Spinal cord (tissue), 10 donors: Measurements from ENCODE around the gene TNFRSF19. TPM values are rescaled to one million over a fixed set of nuclear protein-coding genes. Genes with fewer than 3 reads are reported as not detected.

Experiments used
- DNase-seq, 6 donors: peaks; one replicate each; pipeline versions ENCODE4 v3.0.0 to v3.0.0-alpha.2; 2013 to 2015; ENCODE audit warnings: low spot score in 6 of 6, low read depth in 4 of 6
- H3K27ac ChIP-seq: one replicate; pipeline ENCODE4 v1.5.1; 2013; ENCODE audit warnings: low read depth, low read length, control low read depth
- H3K27me3 ChIP-seq: one replicate; pipeline ENCODE4 v1.6.1; 2013; ENCODE audit warnings: low read length; ENCODE audit not compliant: control insufficient read depth, insufficient read depth
- H3K36me3 ChIP-seq: one replicate; pipeline ENCODE4 v1.6.1; 2013; ENCODE audit warnings: low read length; ENCODE audit not compliant: control insufficient read depth, insufficient read depth
- H3K4me1 ChIP-seq: one replicate; pipeline ENCODE4 v1.6.1; 2013; ENCODE audit warnings: low read length; ENCODE audit not compliant: control insufficient read depth, insufficient read depth
- H3K4me3 ChIP-seq: one replicate; pipeline ENCODE4 v1.5.1; 2013; ENCODE audit warnings: low read depth, low read length, control low read depth
- H3K9me3 ChIP-seq: one replicate; pipeline ENCODE4 v1.6.1; 2013; ENCODE audit warnings: low read length; ENCODE audit not compliant: control insufficient read depth, insufficient read depth
- WGBS: methylation state at CpG from one replicate; pipeline ENCODE4 v1.1.5; 2013; ENCODE audit warnings: missing lambda C conversion rate; ENCODE audit not compliant: insufficient coverage; 5-methylcytosine and 5-hydroxymethylcytosine counted together
- polyA plus RNA-seq, 2 donors: library from polyadenylated mRNA; unstranded; fragments of 120-200 nt; gene quantifications; one replicate each; pipeline ENCODE4 v1.2.1, GENCODE V29; 2013; ENCODE audit not compliant: insufficient read length in 2 of 2
- total RNA-seq, 2 donors: library from RNA; depleted of rRNA in 1 of 2; stranded (reverse); fragments of 120-200 nt in 1 of 2; fragments of >200 nt in 1 of 2; gene quantifications; one replicate each; pipeline versions ENCODE4 v1.2.3 to v1.2.4, GENCODE V29; 2013 to 2014
- donor health status: healthy.

Gene TNFRSF19
- total and polyA plus RNA-seq, 4 donors = 30.8 to 38.9 (median 34.3) TPM

GRCh38 chr13:23628765-23629565 is 58.8 kb downstream of the TNFRSF19 start:
- Histone ChIP-seq H3K9me3 (no peaks in the 10 kb centered on the region), H3K4me3 (no peak overlapping the region), H3K36me3 (peaks cover 8% of the 10 kb centered on the region), H3K4me1 (peaks cover 23% of the 10 kb centered on the region), H3K27ac (peak overlapping the region; percentile 37), H3K27me3 (no peaks in the 10 kb centered on the region)
- DNase-seq = peak in 1 of 6 donors; percentile 49
- WGBS = 94% methylated on average over 4 of the region's 5 CpGs

- Histone ChIP-seq H3K27me3 (no peaks in the 10 kb centered on the region), H3K27ac (peak overlapping the region; percentile 37), H3K4me3 (no peak overlapping the region), H3K4me1 (peaks cover 23% of the 10 kb centered on the region), H3K9me3 (no peaks in the 10 kb centered on the region), H3K36me3 (peaks cover 8% of the 10 kb centered on the region)
- no peak for DNase-seq
- 88% methylated on average over 5 of the region's 6 CpGs for WGBS
These were observed 59.5 kb downstream of the TNFRSF19 start for GRCh38 chr13:23629566-23630272.

GRCh38 chr13:23630349-23631093 is 60.3 kb downstream of the TNFRSF19 start:
- Histone ChIP-seq H3K27me3 (no peaks in the 10 kb centered on the region), H3K9me3 (no peaks in the 10 kb centered on the region), H3K27ac (no peak overlapping the region), H3K36me3 (peaks cover 8% of the 10 kb centered on the region), H3K4me1 (peaks cover 23% of the 10 kb centered on the region), H3K4me3 (no peak overlapping the region)
- DNase-seq = no peak
- 29% methylated on average over 2 of the region's 5 CpGs for WGBS

- H3K36me3 ChIP-seq = peaks cover 8% of the 10 kb centered on the region
- no peak for DNase-seq
- no peaks in the 10 kb centered on the region for H3K27me3 ChIP-seq
- no peak overlapping the region for H3K4me3 ChIP-seq
- H3K27ac ChIP-seq = peak overlapping the region; percentile 48
- 36% methylated on average over 2 of the region's 6 CpGs for WGBS
- no peaks in the 10 kb centered on the region for H3K9me3 ChIP-seq
- peaks cover 24% of the 10 kb centered on the region for H3K4me1 ChIP-seq
These were observed 61.3 kb downstream of the TNFRSF19 start for GRCh38 chr13:23631311-23632047.

GRCh38 chr13:23632048-23632582 is 61.9 kb downstream of the TNFRSF19 start:
- 22% methylated on average over 1 of the region's 1 CpG for WGBS
- no peak overlapping the region for H3K4me3 ChIP-seq
- peaks cover 20% of the 10 kb centered on the region for H3K4me1 ChIP-seq
- peaks cover 8% of the 10 kb centered on the region for H3K36me3 ChIP-seq
- H3K9me3 ChIP-seq = no peaks in the 10 kb centered on the region
- H3K27me3 ChIP-seq = no peaks in the 10 kb centered on the region
- H3K27ac ChIP-seq = peak overlapping the region; percentile 48
- DNase-seq = peak in 1 of 6 donors; percentile 22

GRCh38 chr13:23632741-23633140 is 62.5 kb downstream of the TNFRSF19 start:
- WGBS = no CpG with 5 or more reads among the region's 3 CpGs

GRCh38 chr13:23634897-23635296 is 64.7 kb downstream of the TNFRSF19 start:
- Histone ChIP-seq H3K27me3 (no peaks in the 10 kb centered on the region), H3K9me3 (no peaks in the 10 kb centered on the region), H3K4me1 (peaks cover 31% of the 10 kb centered on the region), H3K27ac (no peak overlapping the region), H3K4me3 (no peak overlapping the region), H3K36me3 (no peaks in the 10 kb centered on the region)
- WGBS = 86% methylated on average over 3 of the region's 5 CpGs
- DNase-seq = no peak

More at GRCh38 chr13:23632741-23633140, 62.5 kb downstream of the TNFRSF19 start:
- Histone ChIP-seq H3K27me3 (no peaks in the 10 kb centered on the region), H3K27ac (peak overlapping the region; percentile 48), H3K36me3 (peaks cover 5% of the 10 kb centered on the region), H3K4me1 (peaks cover 19% of the 10 kb centered on the region), H3K9me3 (no peaks in the 10 kb centered on the region), H3K4me3 (no peak overlapping the region)
- no peak for DNase-seq

- peaks cover 28% of the 10 kb centered on the region for H3K4me1 ChIP-seq
- no peak for DNase-seq
- H3K9me3 ChIP-seq = no peaks in the 10 kb centered on the region
- no peaks in the 10 kb centered on the region for H3K36me3 ChIP-seq
- 68% methylated on average over 4 of the region's 6 CpGs for WGBS
- peak overlapping the region; percentile 22 for H3K27ac ChIP-seq
- H3K4me3 ChIP-seq = no peak overlapping the region
- no peaks in the 10 kb centered on the region for H3K27me3 ChIP-seq
These were observed 66.1 kb downstream of the TNFRSF19 start for GRCh38 chr13:23636360-23636759.

GRCh38 chr13:23637829-23638228 is 67.6 kb downstream of the TNFRSF19 start:
- Histone ChIP-seq H3K9me3 (no peaks in the 10 kb centered on the region), H3K27me3 (no peaks in the 10 kb centered on the region), H3K4me1 (peaks cover 24% of the 10 kb centered on the region), H3K27ac (peak overlapping the region; percentile 59), H3K4me3 (no peak overlapping the region), H3K36me3 (no peaks in the 10 kb centered on the region)
- DNase-seq = peak in 2 of 6 donors; percentile 72 to 90
- WGBS = 30% methylated on average over 4 of the region's 9 CpGs
